GM12878 (cell line): ENCODE data around the gene DNAH8. TPM values are rescaled to one million over a fixed set of nuclear protein-coding genes. Genes with fewer than 3 reads are reported as not detected.

Experiments used
- ATAC-seq: fragments of 200-7000 bp; cut with Tn5 transposase; 3 replicates; pipeline ENCODE4 v1.9.1; 2020; ENCODE audit warnings: mild to moderate bottlenecking, moderate library complexity
- BruUV-seq: library from RNA; stranded (reverse); fragments of 400-500 nt; replicated peaks from 2 replicates; lab custom pipeline; 2021; lab: Mats Ljungman, UMichigan
- CTCF ChIA-PET: fragments of 300-600 bp; sonication (Branson Sonifier 250); formaldehyde crosslinking; extraction: SDS; loops from one replicate; lab custom pipeline; 2021; ENCODE audit warnings: inconsistent platforms; lab: Yijun Ruan, JAX
- POLR2A ChIA-PET: fragments of 350-600 bp; formaldehyde crosslinking; extraction: SDS; loops from one replicate; lab custom pipeline; 2021; ENCODE audit warnings: inconsistent platforms; lab: Charles Lee
- RAD21 ChIA-PET: fragments of 300-600 bp; sonication (Branson Sonifier 250); formaldehyde crosslinking; loops from one replicate; lab custom pipeline; 2023; ENCODE audit warnings: antibody characterized with exemption; ENCODE audit not compliant: unreplicated experiment; lab: Charles Lee
- SMC1A ChIA-PET: fragments of 300-600 bp; sonication (Branson Sonifier 250); formaldehyde crosslinking; loops from one replicate; lab custom pipeline; 2023; ENCODE audit not compliant: unreplicated experiment, uncharacterized antibody; lab: Charles Lee
- DNase-seq: peaks from one replicate; pipeline ENCODE4 v3.0.0-alpha.2; 2011; ENCODE audit warnings: low read depth, low spot score
- FAIRE-seq: peaks from 3 replicates; lab custom pipeline; 2011; peaks lifted over from hg19 to GRCh38; lab: Jason Lieb, UNC
- H2AFZ ChIP-seq: 2 replicates; pipeline ENCODE4 v1.6.0; 2011; ENCODE audit warnings: low read depth, low read length, control low read depth; ENCODE audit not compliant: control insufficient read depth
- H3K27ac ChIP-seq: 2 replicates; pipeline ENCODE4 v1.5.1; 2011; ENCODE audit warnings: control low read depth; ENCODE audit not compliant: control insufficient read depth, insufficient read depth
- H3K27me3 ChIP-seq, 2 experiments: replicated peaks in 1 of 2; 2 replicates each; pipeline versions ENCODE4 v1.6.0 to v1.6.1; 2011; ENCODE audit warnings: low read length in 1 of 2; ENCODE audit not compliant: control insufficient read depth in 2 of 2, insufficient read depth in 2 of 2
- H3K36me3 ChIP-seq, 2 experiments: 2 replicates each; pipeline ENCODE4 v1.5.1; 2011; ENCODE audit warnings: low read length in 1 of 2; ENCODE audit not compliant: control insufficient read depth in 2 of 2, insufficient read depth in 2 of 2
- H3K4me1 ChIP-seq: 2 replicates; pipeline ENCODE4 v1.6.1; 2011; ENCODE audit warnings: mild to moderate bottlenecking, low read length, moderate library complexity, mixed read lengths; ENCODE audit not compliant: control insufficient read depth, insufficient read depth
- H3K4me2 ChIP-seq: 2 replicates; pipeline ENCODE4 v1.6.0; 2011; ENCODE audit warnings: control low read depth; ENCODE audit not compliant: control insufficient read depth, insufficient read depth
- H3K4me3 ChIP-seq: fragments of 200-600 bp; sonication (generic); 2 replicates; pipeline ENCODE4 v1.5.1; 2016
- H3K79me2 ChIP-seq: 2 replicates; pipeline ENCODE4 v1.6.0; 2011; ENCODE audit warnings: low read length; ENCODE audit not compliant: control insufficient read depth, insufficient read depth
- H3K9ac ChIP-seq: 2 replicates; pipeline ENCODE4 v1.8.0; 2011; ENCODE audit warnings: low read length, control low read depth, mixed read lengths; ENCODE audit not compliant: control insufficient read depth, insufficient read depth
- H3K9me3 ChIP-seq: replicated peaks from 3 replicates; pipeline ENCODE4 v1.5.1; 2011; ENCODE audit warnings: mild to moderate bottlenecking, low read length; ENCODE audit not compliant: control insufficient read depth, insufficient read depth
- H4K20me1 ChIP-seq: 2 replicates; pipeline ENCODE4 v1.6.0; 2011; ENCODE audit not compliant: control insufficient read depth, insufficient read depth
- BHLHE40 ChIP-seq, 2 experiments: fragments of 450-650 bp in 1 of 2; IDR thresholded peaks; 2 replicates each; pipeline ENCODE4 v1.6.1; 2011 to 2017; ENCODE audit warnings: low read depth in 2 of 2, borderline replicate concordance in 1 of 2, improper control_type of control experiment in 1 of 2, low read length in 1 of 2, mild to moderate bottlenecking in 1 of 2
- CBX3 ChIP-seq: fragments of 200-600 bp; sonication (generic); IDR thresholded peaks from 2 replicates; pipeline ENCODE4 v1.6.1; 2016; ENCODE audit warnings: low read depth, borderline replicate concordance
- DPF2 ChIP-seq: fragments of 450-650 bp; IDR thresholded peaks from 2 replicates; pipeline ENCODE4 v1.6.1; 2017; ENCODE audit warnings: mild to moderate bottlenecking
- EED ChIP-seq: sonication (generic); IDR thresholded peaks from 2 replicates; pipeline ENCODE4 v1.6.1; 2016; ENCODE audit warnings: antibody characterized with exemption, low read depth
- HDGF ChIP-seq: fragments of 450-650 bp; IDR thresholded peaks from 2 replicates; pipeline ENCODE4 v1.6.1; 2016; ENCODE audit warnings: antibody characterized with exemption
- IKZF1 ChIP-seq: fragments of 450-650 bp; conservative IDR thresholded peaks from 2 replicates; pipeline ENCODE4 v1.6.1; 2017; ENCODE audit warnings: antibody characterized with exemption, mild to moderate bottlenecking
- MTA3 ChIP-seq: IDR thresholded peaks from 2 replicates; pipeline ENCODE4 v1.6.1; 2012; ENCODE audit warnings: low read length, inconsistent platforms, borderline replicate concordance
- MYB ChIP-seq: fragments of 150-350 bp; IDR thresholded peaks from 2 replicates; pipeline ENCODE4 v1.6.1; 2014; ENCODE audit warnings: mild to moderate bottlenecking, low read depth, low read length, borderline replicate concordance
- NFYA ChIP-seq: IDR thresholded peaks from 2 replicates; pipeline ENCODE4 v1.6.1; 2011; ENCODE audit warnings: low read depth, mild to moderate bottlenecking, low read length, improper control_type of control experiment, borderline replicate concordance
- NR2C2 ChIP-seq: IDR thresholded peaks from 2 replicates; pipeline ENCODE4 v1.6.1; 2011; ENCODE audit warnings: borderline replicate concordance, low read depth; ENCODE audit not compliant: control insufficient read depth, insufficient read length
- ZNF217 ChIP-seq: fragments of 450-650 bp; IDR thresholded peaks from 2 replicates; pipeline ENCODE4 v1.6.1; 2017; ENCODE audit warnings: antibody characterized with exemption, mild to moderate bottlenecking
- ZNF622 ChIP-seq: fragments of 450-650 bp; IDR thresholded peaks from 2 replicates; pipeline ENCODE4 v1.6.1; 2017; ENCODE audit warnings: mild to moderate bottlenecking, inconsistent platforms
- WGBS: methylation state at CpG from one replicate; pipeline ENCODE4 v1.1.6; 2016; ENCODE audit warnings: low lambda C conversion rate; ENCODE audit not compliant: insufficient replicate concordance, insufficient coverage; ENCODE audit errors: missing lambda C conversion rate; 5-methylcytosine and 5-hydroxymethylcytosine counted together
- in situ Hi-C: fragments of 300-500 bp; cut with MboI; formaldehyde crosslinking; loops from 9 replicates; pipeline ENCODE4 v1.14.3; 2018; ENCODE audit warnings: mixed read lengths
- intact Hi-C: fragments of 100-400 bp; cut with micrococcal nuclease; formaldehyde crosslinking; loops from one replicate; pipeline ENCODE4 v1.14.2; 2022; ENCODE audit not compliant: unreplicated experiment
- polyA plus RNA-seq, 11 experiments: library from polyadenylated mRNA; depleted of rRNA in 4 of 11; unstranded in 6 of 11; stranded (reverse) in 5 of 11; fragments of >200 nt; fragmentation: Nextera tagmentation in 4 of 11; fragmentation: Illumina TruSeq in 1 of 11; extraction: Ambion mirVana in 4 of 11; extraction: Trizol in 1 of 11; gene quantifications; 1 replicate in 1 of 11; 2 replicates in 10 of 11; pipeline versions ENCODE4 v1.2.1 to v1.2.3, GENCODE V29; 2011 to 2016; ENCODE audit warnings: inconsistent platforms in 2 of 11, missing spikeins in 2 of 11, low read depth in 1 of 11
- total RNA-seq, 4 experiments: library from RNA; depleted of rRNA in 3 of 4; stranded (reverse); fragments of >200 nt in 3 of 4; fragmentation: Illumina TruSeq in 1 of 4; extraction: Trizol in 1 of 4; gene quantifications; 2 replicates each; pipeline versions ENCODE4 v1.2.1 to v1.2.3, GENCODE V29; 2013 to 2021
- TF ChIP-seq, protein P1 (sequence below): fragments of 150-350 bp; IDR thresholded peaks from 2 replicates; pipeline ENCODE4 v1.6.1; 2014; ENCODE audit warnings: mild to moderate bottlenecking, low read depth, low read length
- TF ChIP-seq, protein P2 (sequence below): IDR thresholded peaks from 2 replicates; pipeline ENCODE4 v1.6.1; 2012; ENCODE audit warnings: improper control_type of control experiment, low read depth, low read length; ENCODE audit not compliant: insufficient replicate concordance
- TF ChIP-seq, protein P3 (sequence below): IDR thresholded peaks from 2 replicates; pipeline ENCODE4 v1.6.1; 2011; ENCODE audit warnings: low read depth, low read length, improper control_type of control experiment, borderline replicate concordance
- TF ChIP-seq, protein P4 (sequence below): fragments of 450-650 bp; IDR thresholded peaks from 2 replicates; pipeline ENCODE4 v1.6.1; 2017; ENCODE audit warnings: low read depth, mild to moderate bottlenecking, moderate library complexity

DNAH8 gene
- total and polyA plus RNA-seq, 10 of the 15 experiments (the other 5 are each of a cell fraction or from before 2014, with no cell fraction given), result 0.02 to 0.34 (median 0.10) TPM; not detected in 3

DNA sequence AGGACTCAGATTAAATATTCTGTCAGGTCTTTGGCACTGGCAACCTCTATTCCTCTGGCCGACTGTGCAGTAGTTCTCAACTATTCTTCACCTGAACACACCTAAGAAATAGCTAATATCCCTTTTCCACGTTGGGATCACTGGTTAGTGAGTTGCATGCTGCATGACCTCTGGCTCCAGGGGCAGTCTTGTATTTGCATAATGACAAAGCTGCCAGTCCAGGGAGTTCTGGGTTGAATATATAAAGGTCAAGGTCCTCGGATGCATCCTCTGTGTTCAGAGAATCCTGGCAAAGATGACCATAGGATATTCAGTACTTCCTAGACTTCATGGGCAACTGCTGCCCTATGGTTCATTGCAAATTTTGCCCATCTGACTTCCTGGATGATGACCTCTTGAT lies 131.2 kb downstream of the DNAH8 start:
- SMC1A ChIA-PET, result no interaction called here
- H3K4me1 ChIP-seq, result no peaks in the 10 kb centered on the region
- intact Hi-C loops, result no loop called here
- no peaks in the 10 kb centered on the region for H3K79me2 ChIP-seq
- BruUV-seq, result no TSS peak
- 61% methylated on average over 3 of the region's 3 CpGs for WGBS
- H3K9me3 ChIP-seq, result no peaks in the 10 kb centered on the region
- no peak overlapping the region for H3K4me3 ChIP-seq
- no peak overlapping the region for H3K9ac ChIP-seq
- FAIRE-seq (no peak), ATAC-seq (no peak), DNase-seq (no peak)
- RAD21 ChIA-PET, result no interaction called here
- CTCF ChIA-PET, result interaction anchor here (1.5 to 1.6 kb wide), 2 partner anchors 15 to 29 kb away, joined by 3 read pairs; no protein-coding TSS in a partner anchor
- H2AFZ ChIP-seq, result no peak overlapping the region
- in situ Hi-C loops, result no loop called here
- no peak overlapping the region for H3K27ac ChIP-seq
- H4K20me1 ChIP-seq, result no peaks in the 10 kb centered on the region
- no peaks in the 10 kb centered on the region for H3K36me3 ChIP-seq
- no peak overlapping the region for H3K4me2 ChIP-seq
- TF ChIP-seq MTA3 (no peak), BHLHE40 (IDR thresholded peaks at IDR 0.05; ENCODE audit: borderline replicate concordance in 1 of 2, low read depth in 2 of 2, low read length in 1 of 2) (no peak), IKZF1 (no peak), MYB (no peak), CBX3 (no peak), NFYA (no peak), EED (no peak), NR2C2 (no peak), DPF2 (no peak), ZNF622 (no peak), ZNF217 (no peak), HDGF (no peak)
- TF ChIP-seq, protein P1, sequence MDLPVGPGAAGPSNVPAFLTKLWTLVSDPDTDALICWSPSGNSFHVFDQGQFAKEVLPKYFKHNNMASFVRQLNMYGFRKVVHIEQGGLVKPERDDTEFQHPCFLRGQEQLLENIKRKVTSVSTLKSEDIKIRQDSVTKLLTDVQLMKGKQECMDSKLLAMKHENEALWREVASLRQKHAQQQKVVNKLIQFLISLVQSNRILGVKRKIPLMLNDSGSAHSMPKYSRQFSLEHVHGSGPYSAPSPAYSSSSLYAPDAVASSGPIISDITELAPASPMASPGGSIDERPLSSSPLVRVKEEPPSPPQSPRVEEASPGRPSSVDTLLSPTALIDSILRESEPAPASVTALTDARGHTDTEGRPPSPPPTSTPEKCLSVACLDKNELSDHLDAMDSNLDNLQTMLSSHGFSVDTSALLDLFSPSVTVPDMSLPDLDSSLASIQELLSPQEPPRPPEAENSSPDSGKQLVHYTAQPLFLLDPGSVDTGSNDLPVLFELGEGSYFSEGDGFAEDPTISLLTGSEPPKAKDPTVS, result no peak
- TF ChIP-seq, protein P2, sequence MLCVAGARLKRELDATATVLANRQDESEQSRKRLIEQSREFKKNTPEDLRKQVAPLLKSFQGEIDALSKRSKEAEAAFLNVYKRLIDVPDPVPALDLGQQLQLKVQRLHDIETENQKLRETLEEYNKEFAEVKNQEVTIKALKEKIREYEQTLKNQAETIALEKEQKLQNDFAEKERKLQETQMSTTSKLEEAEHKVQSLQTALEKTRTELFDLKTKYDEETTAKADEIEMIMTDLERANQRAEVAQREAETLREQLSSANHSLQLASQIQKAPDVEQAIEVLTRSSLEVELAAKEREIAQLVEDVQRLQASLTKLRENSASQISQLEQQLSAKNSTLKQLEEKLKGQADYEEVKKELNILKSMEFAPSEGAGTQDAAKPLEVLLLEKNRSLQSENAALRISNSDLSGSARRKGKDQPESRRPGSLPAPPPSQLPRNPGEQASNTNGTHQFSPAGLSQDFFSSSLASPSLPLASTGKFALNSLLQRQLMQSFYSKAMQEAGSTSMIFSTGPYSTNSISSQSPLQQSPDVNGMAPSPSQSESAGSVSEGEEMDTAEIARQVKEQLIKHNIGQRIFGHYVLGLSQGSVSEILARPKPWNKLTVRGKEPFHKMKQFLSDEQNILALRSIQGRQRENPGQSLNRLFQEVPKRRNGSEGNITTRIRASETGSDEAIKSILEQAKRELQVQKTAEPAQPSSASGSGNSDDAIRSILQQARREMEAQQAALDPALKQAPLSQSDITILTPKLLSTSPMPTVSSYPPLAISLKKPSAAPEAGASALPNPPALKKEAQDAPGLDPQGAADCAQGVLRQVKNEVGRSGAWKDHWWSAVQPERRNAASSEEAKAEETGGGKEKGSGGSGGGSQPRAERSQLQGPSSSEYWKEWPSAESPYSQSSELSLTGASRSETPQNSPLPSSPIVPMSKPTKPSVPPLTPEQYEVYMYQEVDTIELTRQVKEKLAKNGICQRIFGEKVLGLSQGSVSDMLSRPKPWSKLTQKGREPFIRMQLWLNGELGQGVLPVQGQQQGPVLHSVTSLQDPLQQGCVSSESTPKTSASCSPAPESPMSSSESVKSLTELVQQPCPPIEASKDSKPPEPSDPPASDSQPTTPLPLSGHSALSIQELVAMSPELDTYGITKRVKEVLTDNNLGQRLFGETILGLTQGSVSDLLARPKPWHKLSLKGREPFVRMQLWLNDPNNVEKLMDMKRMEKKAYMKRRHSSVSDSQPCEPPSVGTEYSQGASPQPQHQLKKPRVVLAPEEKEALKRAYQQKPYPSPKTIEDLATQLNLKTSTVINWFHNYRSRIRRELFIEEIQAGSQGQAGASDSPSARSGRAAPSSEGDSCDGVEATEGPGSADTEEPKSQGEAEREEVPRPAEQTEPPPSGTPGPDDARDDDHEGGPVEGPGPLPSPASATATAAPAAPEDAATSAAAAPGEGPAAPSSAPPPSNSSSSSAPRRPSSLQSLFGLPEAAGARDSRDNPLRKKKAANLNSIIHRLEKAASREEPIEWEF, result no peak
- TF ChIP-seq, protein P3, sequence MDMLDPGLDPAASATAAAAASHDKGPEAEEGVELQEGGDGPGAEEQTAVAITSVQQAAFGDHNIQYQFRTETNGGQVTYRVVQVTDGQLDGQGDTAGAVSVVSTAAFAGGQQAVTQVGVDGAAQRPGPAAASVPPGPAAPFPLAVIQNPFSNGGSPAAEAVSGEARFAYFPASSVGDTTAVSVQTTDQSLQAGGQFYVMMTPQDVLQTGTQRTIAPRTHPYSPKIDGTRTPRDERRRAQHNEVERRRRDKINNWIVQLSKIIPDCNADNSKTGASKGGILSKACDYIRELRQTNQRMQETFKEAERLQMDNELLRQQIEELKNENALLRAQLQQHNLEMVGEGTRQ, result no peak
- TF ChIP-seq, protein P4, sequence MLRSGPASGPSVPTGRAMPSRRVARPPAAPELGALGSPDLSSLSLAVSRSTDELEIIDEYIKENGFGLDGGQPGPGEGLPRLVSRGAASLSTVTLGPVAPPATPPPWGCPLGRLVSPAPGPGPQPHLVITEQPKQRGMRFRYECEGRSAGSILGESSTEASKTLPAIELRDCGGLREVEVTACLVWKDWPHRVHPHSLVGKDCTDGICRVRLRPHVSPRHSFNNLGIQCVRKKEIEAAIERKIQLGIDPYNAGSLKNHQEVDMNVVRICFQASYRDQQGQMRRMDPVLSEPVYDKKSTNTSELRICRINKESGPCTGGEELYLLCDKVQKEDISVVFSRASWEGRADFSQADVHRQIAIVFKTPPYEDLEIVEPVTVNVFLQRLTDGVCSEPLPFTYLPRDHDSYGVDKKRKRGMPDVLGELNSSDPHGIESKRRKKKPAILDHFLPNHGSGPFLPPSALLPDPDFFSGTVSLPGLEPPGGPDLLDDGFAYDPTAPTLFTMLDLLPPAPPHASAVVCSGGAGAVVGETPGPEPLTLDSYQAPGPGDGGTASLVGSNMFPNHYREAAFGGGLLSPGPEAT, result no peak
- no peaks in the 10 kb centered on the region for H3K27me3 ChIP-seq
- POLR2A ChIA-PET, result no interaction called here
